GM21528 (cell line): ENCODE measurements around the gene MRPS11.
"Not testable (repeated sequence)": the region's sequence is repeated elsewhere in the genome, so short reads cannot be mapped to it uniquely, and the experiment has no call there.

Source experiments
- ATAC-seq: cut with Tn5 transposase; IDR thresholded peaks from one replicate; pipeline ENCODE4 v1.9.1; 2021; ENCODE audit warnings: mild to moderate bottlenecking, moderate library complexity; ENCODE audit not compliant: unreplicated experiment, low FRiP score

The MRPS11 gene

DNA sequence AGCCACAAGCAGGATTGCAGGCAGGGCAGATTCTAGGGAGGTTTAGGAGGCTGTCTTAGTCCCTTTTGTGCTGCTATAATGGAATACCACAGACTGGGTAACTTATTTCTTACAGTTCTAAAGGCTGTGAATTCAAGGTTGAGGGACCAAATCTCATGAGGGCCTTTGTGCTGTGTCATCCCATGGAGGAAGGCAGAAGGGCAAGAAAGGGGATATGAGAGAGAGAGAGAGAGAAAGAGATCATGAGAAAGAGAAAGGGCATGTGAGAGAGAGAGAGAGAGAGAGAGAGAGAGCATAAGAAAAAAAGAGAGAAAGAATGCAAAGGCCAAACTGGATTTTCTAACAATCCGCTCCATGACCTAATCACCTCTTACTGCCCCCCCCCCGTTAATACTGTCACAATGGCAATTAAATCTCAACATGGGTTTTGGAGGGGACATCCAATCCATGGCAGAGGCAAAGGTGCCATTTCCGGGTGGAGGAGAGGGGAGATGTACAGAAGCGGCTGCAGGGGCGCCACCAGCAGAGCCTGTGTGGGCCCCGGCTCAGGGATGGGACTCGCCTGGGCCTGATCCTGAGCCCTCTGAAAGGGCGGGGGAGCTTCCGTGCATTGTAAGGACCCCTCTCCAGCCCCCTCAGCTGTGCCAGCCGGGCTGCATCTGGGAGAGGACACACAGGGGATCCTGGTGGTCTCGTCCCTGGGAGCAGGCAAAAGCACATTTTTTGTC, 20.5 kb downstream of the MRPS11 start:
- no peak for ATAC-seq

DNA sequence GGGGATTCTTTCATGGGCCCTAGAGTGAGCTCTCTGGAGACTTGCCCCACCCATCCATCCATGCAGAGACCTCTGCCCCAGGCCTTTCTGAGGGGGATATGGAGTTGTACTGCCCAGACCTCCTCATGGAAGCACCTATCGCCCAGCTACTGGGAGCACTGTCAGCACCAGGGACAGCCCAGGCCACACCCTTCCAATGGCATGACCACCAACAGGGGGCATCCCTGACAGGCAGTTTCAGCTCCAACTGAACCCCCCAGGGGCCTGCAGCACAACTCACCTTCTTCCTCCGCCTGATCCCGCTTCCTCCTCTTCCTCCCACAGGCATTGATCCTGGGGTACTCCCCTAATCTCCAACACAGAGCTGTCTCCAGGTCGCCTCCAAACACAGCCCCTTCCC, 21.8 kb downstream of the MRPS11 start:
- no peak for ATAC-seq

DNA sequence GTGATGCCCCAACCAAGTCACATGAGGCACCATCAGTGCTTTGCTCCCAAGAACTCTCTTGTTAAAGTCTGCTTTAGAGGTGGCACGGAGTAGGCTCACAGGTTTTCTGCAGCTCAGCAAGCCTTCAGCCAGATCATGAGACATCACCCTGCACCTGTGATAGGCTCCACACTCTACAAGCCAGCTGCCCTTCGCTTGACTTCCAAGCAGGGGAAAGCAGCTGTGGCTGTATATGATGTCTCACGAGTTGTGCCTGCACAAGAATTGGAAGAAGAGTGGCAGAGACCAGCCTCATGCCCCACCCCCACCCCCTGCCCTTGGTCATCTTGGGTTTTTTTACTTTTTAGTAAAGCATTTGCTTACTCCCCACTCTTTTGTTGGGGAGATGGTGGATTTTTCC, 22.5 kb downstream of the MRPS11 start:
- ATAC-seq = no peak

DNA sequence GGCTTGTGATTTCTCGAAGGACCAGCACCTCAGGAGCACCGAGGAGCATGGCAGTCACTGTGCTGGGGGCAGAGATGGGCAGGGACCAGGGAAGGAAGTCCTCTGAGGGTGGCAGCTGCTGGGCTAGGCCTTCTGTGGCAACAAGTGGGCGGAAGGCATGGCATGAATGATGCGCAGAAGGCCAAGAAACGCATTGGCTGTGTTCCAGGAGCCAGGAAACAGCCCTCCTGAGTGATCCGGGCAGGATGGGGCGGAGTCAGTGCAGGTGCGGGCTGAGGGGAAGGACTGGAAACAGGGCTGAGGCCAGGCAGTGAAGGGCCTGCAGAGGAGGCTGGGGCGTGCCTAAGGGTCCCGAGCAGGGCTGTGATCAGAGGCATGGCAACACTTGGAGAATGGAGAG, 23.6 kb downstream of the MRPS11 start:
- ATAC-seq = no peak

DNA sequence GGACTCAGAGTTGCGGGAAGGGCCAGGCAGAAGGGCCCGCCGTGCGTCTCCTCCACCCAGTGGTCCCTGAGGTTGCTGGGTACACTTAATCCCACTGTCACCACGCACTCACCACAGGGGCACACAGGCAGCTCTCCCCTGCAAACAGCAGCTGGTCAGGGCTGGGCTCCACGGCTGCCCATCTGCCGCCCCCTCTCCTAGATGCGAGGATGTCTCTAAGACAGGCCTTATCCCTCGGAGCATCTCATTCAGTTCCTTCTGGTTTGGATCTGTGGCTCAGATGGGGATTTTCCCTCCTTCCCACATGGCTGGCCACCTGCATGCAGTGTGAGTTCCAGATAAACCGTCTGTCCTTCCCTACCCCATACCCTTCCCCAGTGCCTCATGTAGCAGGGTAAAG, 26.3 kb downstream of the MRPS11 start:
- no peak for ATAC-seq

DNA sequence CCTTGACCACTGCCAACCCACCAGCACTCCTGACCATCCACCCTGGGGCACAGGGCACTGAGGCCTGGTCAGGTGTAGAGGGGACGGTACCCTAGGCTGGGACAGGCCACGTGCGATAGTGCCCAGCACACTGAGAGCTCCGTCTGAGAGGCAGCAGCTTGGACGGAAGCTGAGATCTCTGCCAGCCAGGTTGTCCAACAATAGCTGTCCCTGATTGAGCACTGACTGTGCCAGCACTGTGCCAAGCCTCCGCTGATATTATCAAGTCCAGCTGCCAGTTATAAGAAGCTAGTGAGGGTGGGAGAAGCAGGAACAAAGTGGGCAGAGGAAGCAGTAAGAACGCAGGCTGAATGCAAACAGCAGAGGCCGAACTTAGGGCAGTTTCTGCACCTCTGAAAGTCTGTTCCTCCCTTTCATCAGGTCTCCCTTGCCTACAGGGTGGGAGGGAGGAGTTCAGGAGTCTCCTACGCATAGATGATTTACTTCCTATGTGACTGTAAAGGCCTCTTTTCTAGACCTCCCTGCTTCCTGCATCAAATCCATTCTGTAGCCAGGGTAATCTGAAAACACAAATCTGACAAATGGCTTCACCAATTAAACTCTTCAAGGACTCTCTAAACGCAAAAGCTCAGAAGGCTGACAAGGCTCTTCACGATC, 29.7 kb downstream of the MRPS11 start:
- no peak for ATAC-seq

DNA sequence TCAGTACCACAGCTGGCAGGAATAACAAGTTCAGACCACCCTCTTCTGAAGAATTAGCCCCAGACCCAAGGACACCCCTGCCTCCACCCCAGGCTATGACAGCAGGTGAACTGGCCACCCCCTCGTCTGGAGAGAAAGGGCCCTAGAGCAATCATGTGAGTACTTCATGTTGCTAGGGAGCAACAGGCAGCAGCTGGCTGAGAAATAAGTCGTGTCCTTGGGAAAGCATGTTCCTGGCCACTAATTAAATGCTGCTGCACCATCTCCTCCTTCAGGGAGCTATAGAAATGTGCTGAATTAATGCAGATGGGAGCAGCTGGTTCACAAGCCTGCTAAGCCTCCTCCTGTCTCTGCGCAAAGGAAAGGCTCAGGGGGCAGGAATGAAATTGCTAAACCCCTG, 31.5 kb downstream of the MRPS11 start:
- no peak for ATAC-seq

DNA sequence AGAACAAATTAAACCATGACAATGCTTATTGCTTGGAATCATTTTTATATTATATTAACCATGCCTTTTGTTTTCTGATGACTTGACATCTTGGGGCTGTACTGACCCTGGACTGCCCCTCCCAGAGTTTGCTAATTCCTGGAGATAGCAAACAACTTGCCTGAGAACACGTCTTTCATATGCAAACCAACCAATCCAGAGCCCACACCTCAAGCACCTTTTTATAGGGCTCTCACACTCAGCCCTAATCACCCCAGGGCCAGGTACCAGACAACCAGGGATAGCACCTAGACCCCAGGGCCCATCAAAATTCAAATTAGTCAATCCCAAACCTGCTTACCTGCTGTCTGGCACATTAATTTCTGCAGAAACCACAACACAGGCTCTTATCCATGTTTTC, 36.9 kb downstream of the MRPS11 start:
- no peak for ATAC-seq

DNA sequence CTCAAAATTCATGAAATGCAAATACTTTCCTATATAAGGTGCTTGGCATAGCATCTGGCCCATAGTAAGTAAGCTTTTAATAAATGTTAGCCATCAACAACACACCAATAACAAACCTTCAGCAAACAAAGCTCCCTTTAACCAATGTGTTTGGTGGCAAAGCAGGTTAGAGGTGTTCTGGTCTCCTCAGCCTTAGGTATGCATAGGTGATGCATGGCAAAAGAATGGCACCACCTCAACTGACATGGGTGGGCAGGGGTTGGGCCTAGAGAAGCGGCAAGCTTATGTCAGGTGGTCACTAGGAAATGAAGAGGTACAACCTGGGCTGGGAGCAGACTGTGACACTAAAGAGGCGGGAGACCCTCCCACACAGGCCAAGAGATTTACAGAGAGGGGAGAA, 38.2 kb downstream of the MRPS11 start:
- ATAC-seq = no peak

DNA sequence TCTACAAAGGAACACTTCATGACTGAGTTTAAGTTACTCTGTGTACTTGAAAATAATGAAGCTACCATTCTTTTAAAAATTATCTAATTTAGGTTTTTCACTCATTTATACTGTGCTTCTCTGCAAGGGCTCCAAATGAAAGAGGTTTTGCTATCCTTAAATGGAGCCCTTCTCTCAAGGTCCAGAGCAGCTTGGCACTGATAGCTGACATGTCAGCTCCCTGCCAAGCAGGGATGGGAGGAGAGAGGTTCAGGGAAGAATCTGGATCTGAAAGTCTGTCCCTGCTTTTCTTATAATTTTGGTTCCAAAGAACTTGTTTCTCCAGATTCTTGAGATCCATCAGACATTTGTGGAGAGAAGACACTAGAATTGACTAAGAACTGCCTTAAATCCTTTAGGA, 39.1 kb downstream of the MRPS11 start:
- no peak for ATAC-seq

DNA sequence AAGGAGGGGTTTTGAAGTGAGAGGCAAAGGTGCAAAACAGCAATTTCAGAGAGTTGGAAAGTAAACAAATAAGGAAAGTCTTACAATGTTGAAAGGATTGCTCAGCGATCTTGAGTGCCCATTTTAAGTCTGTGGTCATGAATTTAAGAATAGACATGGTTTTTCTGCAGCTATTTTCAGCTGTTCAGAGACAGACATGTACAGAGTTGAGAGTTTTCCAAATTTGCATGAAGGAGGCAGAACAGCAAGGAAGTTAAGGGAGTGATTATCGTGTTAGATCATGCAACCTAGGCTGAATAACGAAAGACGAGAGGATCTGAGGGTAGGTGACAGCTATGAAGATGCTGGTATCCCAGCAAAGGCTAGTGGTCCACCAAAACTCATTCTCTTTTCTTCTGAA, 41.8 kb downstream of the MRPS11 start:
- no peak for ATAC-seq

DNA sequence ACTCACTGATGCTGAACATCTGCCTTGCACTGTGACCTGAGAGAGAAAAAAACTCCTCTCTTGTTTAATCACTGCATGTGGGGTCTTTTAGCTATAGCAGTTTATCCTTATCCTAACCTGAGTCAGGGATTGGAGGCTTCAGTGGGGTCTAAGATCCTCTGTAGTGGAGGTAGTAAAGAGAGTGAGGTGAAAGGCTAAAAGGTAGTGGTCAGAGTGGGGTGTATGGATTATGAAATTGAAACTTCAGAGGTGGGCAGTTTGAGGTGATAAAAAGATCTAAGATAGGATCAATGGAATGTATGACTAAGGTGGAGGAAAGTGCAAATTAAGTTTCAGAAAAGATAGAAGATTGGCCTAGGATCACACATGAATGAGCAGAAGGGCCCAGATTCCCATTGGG, 42.5 kb downstream of the MRPS11 start:
- ATAC-seq = no peak

DNA sequence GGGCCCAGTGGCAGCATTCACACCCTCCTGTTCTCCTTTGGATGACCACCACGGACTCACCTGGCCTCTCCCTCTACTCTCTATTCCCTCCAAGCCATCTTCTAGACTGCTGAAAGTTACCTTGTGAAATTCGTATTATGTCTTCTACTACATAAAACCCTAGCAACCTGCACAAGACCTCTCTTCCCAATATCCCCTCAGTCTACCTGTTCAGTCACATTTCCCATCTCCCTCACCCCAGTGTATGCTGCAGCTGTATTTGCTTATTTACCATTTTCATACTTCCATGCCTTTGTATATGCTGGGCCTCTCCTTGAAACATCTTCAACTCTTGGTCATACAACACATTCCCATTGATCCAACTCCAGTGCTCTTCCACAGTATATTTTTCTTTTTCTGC, 43.7 kb downstream of the MRPS11 start:
- ATAC-seq = no peak

DNA sequence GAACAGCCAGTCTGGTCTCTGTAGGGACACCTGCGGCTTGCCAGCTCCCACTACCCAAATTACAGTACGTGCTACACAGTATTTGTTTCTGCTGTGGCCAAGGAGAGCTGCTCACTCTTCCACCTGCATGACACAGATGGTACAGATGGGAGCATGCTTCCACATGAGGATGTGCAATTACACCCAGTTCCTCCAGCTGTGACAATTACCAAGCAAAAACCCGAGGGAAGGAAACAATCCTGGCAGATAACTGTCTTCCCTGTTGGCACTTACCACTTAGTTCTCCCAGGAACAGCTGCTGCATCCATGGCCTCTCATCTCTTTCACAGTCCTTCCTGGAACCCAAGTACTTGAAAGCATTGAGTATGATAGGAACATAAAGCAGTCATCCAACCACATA, 44.6 kb downstream of the MRPS11 start:
- no peak for ATAC-seq

DNA sequence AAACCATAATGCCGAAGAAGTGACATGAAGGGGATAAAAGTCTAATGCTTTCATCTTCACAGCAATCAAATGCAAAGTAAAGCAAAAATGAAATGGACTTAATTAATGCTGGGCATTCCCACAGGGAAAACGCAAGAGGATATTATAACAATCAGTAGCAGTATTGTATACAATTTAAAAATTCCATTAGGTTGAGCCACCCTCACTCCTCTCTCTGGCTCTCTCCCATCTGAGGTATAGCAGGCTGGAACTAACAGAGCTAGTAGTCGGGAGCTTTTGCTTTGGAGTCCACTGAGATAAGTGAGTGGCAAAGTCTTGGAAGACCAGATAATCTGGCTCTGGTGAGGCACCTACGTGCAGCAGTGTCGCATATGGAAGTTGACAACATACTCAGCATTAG, 45.1 kb downstream of the MRPS11 start:
- no peak for ATAC-seq

DNA sequence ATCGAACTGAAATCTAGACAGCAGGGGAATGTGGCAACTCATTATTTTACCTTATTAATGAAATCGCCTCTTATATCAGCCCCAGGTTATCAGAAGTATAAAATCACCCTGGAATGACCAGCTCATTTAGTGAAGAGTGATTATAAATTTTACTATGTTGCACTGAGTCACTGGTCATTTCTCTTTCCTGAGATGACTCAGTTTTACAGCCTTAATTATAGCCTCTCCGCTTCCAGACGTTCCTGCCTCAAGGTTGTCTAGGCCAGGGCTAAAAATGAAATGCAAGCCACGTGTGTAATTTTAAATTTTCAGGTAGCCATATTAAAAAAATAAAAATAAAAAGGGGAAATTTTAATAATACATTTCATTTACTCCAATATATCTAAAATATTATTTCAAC, 45.7 kb downstream of the MRPS11 start:
- no peak for ATAC-seq

DNA sequence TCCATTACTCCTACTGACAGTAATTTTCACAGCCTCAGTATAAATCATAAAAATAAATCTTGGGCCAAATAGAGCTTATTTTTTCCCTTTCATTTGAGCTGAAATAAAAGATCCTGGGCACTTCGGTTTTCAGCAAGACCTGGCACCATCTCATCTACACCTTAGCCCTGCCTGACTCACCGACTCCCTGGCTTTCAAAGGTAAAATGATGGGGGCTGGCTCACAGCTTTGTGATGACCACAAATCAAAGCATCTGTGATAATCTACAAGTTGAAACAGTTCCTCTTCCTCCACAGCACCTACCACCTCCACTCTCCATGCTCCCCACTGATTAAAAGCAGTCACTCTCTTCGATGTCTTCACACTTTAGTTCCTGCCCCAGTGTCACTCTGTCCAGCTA, 51.4 kb downstream of the MRPS11 start:
- no peak for ATAC-seq

DNA sequence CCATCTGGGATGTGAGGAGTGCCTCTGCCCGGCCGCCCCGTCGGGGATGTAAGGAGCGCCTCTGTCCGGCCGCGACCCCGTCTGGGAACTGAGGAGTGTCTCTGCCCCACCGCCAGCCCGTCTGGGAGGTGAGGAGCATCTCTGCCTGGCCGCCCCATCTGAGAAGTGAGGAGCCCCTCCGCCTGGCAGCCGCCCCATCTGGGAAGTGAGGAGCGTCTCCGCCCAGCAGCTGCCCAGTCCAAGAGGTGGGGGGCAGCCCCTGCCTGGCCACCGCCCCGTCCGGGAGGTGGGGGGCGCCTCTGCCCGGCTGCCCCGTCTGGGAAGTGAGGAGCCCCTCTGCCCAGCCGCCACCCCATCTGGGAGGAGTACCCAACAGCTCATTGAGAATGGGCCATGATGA, 56.6 kb downstream of the MRPS11 start:
- ATAC-seq = not testable (repeated sequence)

DNA sequence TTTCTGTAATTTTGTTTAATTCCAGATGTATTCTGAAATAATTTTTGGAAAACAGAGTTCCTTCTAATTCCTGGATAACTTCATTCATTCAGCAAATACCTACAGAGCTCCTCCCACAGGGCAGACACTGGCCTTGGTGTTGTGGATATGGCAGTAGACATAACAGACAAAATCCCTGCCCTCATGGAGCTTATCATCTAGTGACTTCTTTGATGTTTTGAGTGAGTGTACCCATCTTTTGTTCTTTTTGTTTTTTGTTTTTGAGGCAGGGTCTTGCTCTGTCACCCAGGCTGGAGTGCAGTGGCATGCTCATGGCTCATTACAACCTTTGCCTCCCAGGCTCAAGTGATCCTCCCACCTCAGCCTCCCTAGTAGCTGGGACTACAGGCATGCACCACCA, 57.9 kb downstream of the MRPS11 start:
- no peak for ATAC-seq

DNA sequence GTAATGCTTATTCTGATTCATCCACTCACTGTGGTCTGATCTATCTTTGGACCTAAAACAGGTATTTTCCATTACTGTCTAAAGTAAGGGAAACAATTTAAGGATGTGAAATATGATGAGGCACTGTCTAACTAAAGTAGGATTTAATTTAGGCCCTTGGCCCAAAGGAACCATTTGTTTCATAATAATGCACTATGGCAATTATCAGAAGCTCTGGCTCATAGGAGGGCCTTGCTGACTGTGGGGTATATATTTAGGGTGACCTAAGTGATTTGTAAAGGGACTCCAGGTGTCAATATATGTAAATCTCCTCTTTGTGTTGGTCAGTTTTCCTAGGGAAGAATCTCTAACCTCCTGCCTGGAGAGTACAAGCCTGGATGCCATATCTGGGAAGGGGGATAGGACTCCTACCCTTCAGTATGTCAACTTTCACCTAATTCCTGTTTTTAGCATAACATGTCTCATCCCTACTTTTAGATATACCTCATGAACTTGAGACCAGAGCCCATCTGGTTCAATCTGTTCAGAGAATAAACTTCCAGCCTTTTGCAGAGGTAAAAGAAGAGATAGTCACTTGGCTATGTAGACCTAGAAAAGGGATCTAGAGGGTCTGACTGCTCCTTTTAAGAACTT, 58.9 kb downstream of the MRPS11 start:
- no peak for ATAC-seq

DNA sequence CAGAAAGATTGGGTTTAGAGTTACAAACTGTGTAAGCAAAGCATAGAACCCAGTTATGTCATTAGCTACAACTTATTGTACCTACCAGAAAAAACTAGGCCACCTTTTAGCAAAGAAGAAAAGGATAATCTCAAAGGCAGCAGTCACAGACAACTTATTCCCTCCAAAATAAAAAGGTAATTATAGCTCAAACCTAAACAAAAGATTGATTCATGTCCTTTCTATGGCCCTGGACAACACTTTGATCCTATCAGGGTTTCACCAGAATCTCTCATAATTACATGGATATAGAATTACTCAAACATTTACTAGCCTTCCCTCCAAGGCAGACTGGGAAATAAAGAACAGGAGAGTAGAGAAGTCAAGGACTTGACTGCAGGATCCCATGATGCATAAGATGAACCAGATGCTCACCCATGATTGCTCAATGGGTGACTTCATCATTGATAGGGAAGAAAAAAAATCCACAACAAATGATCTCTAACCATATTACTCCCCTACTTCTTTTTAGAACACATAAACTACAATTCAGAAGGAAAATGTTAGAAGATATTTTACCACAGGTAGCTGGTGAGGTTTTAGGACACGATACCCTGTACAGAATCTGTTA, 61.6 kb downstream of the MRPS11 start:
- ATAC-seq = no peak
